ENCODE data around the gene DSG2. TPM values are rescaled to one million over a fixed set of nuclear protein-coding genes. Genes with fewer than 3 reads are reported as not detected.

DSG2 gene
- total RNA-seq, 1 experiment from 2014 or later: 123 TPM

- TF ChIP-seq YY1 (IDR thresholded peaks at IDR 0.05; ENCODE audit: extremely low read depth, insufficient replicate concordance, low read depth, low read length): no peak
- TF ChIP-seq ATF3 (IDR thresholded peaks at IDR 0.05): 0 out of 2 replicates have a peak, but pooled peaks have one; percentile 7
These were observed 7.6 kb upstream of the DSG2 start (continued) for GRCh38 chr18:31490387-31490786.

DNA sequence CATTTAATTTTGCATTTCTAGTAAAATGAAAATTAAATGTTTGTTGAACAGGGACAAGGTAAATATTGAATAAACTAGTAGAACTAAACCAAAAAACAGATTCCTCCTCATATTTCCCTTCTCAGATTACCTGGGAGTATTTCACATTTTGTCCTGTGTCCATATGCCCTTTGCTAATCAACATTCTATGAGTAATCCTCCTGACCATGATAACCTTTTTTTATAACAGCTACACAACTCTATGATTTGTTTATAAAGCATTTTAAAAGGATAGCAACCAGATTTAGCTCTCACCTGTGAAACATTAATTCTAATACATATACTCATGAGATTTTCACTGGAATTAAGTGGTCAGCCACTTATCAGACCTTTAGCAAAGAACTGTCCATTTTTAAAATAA is 7.1 kb upstream of the DSG2 start:
- TF ChIP-seq EZH2 (IDR thresholded peaks at IDR 0.05) (no peak), EZH2phosphoT487 (IDR thresholded peaks at IDR 0.05; ENCODE audit: borderline replicate concordance) (no peak), EGR1 (IDR thresholded peaks at IDR 0.05; ENCODE audit: low read depth) (no peak), CEBPB (IDR thresholded peaks at IDR 0.05; ENCODE audit: low read depth) (no peak), FOSL1 (IDR thresholded peaks at IDR 0.05; ENCODE audit: low read depth) (no peak), ATF3 (IDR thresholded peaks at IDR 0.05) (no peak), SRF (IDR thresholded peaks at IDR 0.05; ENCODE audit: low read depth) (no peak), RAD21 (IDR thresholded peaks at IDR 0.05; ENCODE audit: low read depth) (no peak), JUND (IDR thresholded peaks at IDR 0.05) (no peak)
- intact Hi-C loops (cut with micrococcal nuclease): no loop called here
- no peaks in the 10 kb centered on the region for H4K20me1 ChIP-seq (ENCODE audit: insufficient read depth)
- no peaks in the 10 kb centered on the region for H3K9me2 ChIP-seq (ENCODE audit: insufficient read depth)
- RAD21 ChIA-PET (ENCODE audit: low non-redundant PET in 1 of 2, low total read pairs in 2 of 2, uncharacterized antibody in 2 of 2, unreplicated experiment in 2 of 2): no interaction called here
- H3K4me2 ChIP-seq (ENCODE audit: low read length): peak overlapping the region; percentile 56
- 0 out of 2 replicates have a peak overlapping the region, but pooled peaks have one; percentile 28 for H3K9ac ChIP-seq (ENCODE audit: low read length)
- peaks cover 26 to 61% of the 10 kb centered on the region in 2 experiments for H3K4me1 ChIP-seq (ENCODE audit: control insufficient read depth in 1 of 2, insufficient read depth in 2 of 2, low read length in 2 of 2)
- H3K27ac ChIP-seq (ENCODE audit: low read depth, low read length): peak overlapping the region; percentile 21; the same call in 1 of the 2 replicates
- no peaks in the 10 kb centered on the region for H3K9me3 ChIP-seq (ENCODE audit: control insufficient read depth in 1 of 2, insufficient read depth in 1 of 2, low read depth in 1 of 2, low read length in 2 of 2)
- H3K27me3 ChIP-seq (ENCODE audit: insufficient read depth, low read length): no peaks in the 10 kb centered on the region
- H2AFZ ChIP-seq (ENCODE audit: low read depth, low read length, poor library complexity, severe bottlenecking): no peak overlapping the region
- ATAC-seq: no peak
- no peaks in the 10 kb centered on the region for H3K36me3 ChIP-seq (ENCODE audit: control insufficient read depth in 1 of 2, insufficient read depth in 2 of 2, low read length in 2 of 2)
- no peak overlapping the region for H3K4me3 ChIP-seq (replicated peaks in 1 of 2; ENCODE audit: low read depth in 1 of 2, low read length in 2 of 2)
- no peak for DNase-seq (ENCODE audit: low read depth, low spot score)
- H3K79me2 ChIP-seq (ENCODE audit: insufficient read depth, low read length): no peaks in the 10 kb centered on the region
- POLR2A ChIA-PET: no interaction called here
- BruUV-seq (replicated peaks): no TSS peak
- CTCF ChIA-PET: interaction anchor here (1.3 kb wide), 1 partner anchor 20 kb away, joined by 3 read pairs; no protein-coding TSS in a partner anchor

All from HCT116 (cell line).